WERI-Rb-1 (cell line): ENCODE measurements around the gene TMTC1.

Source experiments
- DNase-seq: peaks from one replicate; pipeline ENCODE4 v3.0.0-alpha.2; 2020
- H3K27ac ChIP-seq: fragments of 250-450 bp; sonication (Bioruptor Pico); 2 replicates; pipeline ENCODE4 v1.5.1; 2020; ENCODE audit warnings: mild to moderate bottlenecking, moderate library complexity
- H3K27me3 ChIP-seq: fragments of 250-450 bp; sonication (Bioruptor Pico); 2 replicates; pipeline ENCODE4 v1.5.1; 2021; ENCODE audit warnings: mild to moderate bottlenecking, low read depth, moderate library complexity; ENCODE audit not compliant: insufficient read depth, severe bottlenecking
- H3K36me3 ChIP-seq: fragments of 250-450 bp; sonication (Bioruptor Pico); 2 replicates; pipeline ENCODE4 v1.5.1; 2020; ENCODE audit warnings: mild to moderate bottlenecking, moderate library complexity
- H3K4me3 ChIP-seq: 2 replicates; pipeline ENCODE4 v1.5.1; 2011; ENCODE audit warnings: low read depth, mild to moderate bottlenecking, control low read depth, low read length
- H3K9me3 ChIP-seq: fragments of 250-450 bp; sonication (Bioruptor Pico); 2 replicates; pipeline ENCODE4 v1.5.1; 2021; ENCODE audit warnings: mild to moderate bottlenecking, moderate library complexity; ENCODE audit not compliant: severe bottlenecking
- CTCF ChIP-seq: IDR thresholded peaks from 2 replicates; pipeline ENCODE4 v1.5.1; 2011; ENCODE audit warnings: low read depth, mild to moderate bottlenecking, control low read depth, inconsistent platforms, low read length

TMTC1 gene

GRCh38 chr12:29671742-29672141 is 112.0 kb downstream of the TMTC1 start:
- H3K4me3 ChIP-seq: no peak overlapping the region
- TF ChIP-seq CTCF: no peak
- no peaks in the 10 kb centered on the region for H3K9me3 ChIP-seq
- no peaks in the 10 kb centered on the region for H3K36me3 ChIP-seq
- DNase-seq: no peak
- H3K27ac ChIP-seq: no peak overlapping the region
- no peaks in the 10 kb centered on the region for H3K27me3 ChIP-seq

GRCh38 chr12:29667011-29667410 is 116.7 kb downstream of the TMTC1 start:
- Histone ChIP-seq H3K27ac (no peak overlapping the region), H3K36me3 (no peaks in the 10 kb centered on the region), H3K4me3 (no peak overlapping the region), H3K9me3 (no peaks in the 10 kb centered on the region), H3K27me3 (no peaks in the 10 kb centered on the region)
- no peak for TF ChIP-seq CTCF
- DNase-seq: no peak

GRCh38 chr12:29665107-29665506 is 118.6 kb downstream of the TMTC1 start:
- Histone ChIP-seq H3K27ac (no peak overlapping the region), H3K36me3 (no peaks in the 10 kb centered on the region), H3K4me3 (no peak overlapping the region), H3K9me3 (no peaks in the 10 kb centered on the region), H3K27me3 (no peaks in the 10 kb centered on the region)
- DNase-seq: no peak
- no peak for TF ChIP-seq CTCF

GRCh38 chr12:29662734-29663323 is 120.9 kb downstream of the TMTC1 start:
- DNase-seq: no peak

GRCh38 chr12:29660847-29661246 is 122.9 kb downstream of the TMTC1 start:
- no peaks in the 10 kb centered on the region for H3K9me3 ChIP-seq
- H3K36me3 ChIP-seq: no peaks in the 10 kb centered on the region
- H3K4me3 ChIP-seq: no peak overlapping the region
- H3K27me3 ChIP-seq: no peaks in the 10 kb centered on the region
- DNase-seq: no peak
- H3K27ac ChIP-seq: no peak overlapping the region
- TF ChIP-seq CTCF: no peak

More at GRCh38 chr12:29662734-29663323, 120.9 kb downstream of the TMTC1 start:
- Histone ChIP-seq H3K27ac (no peak overlapping the region), H3K4me3 (no peak overlapping the region), H3K27me3 (no peaks in the 10 kb centered on the region), H3K36me3 (no peaks in the 10 kb centered on the region), H3K9me3 (no peaks in the 10 kb centered on the region)
- TF ChIP-seq CTCF: no peak

- TF ChIP-seq CTCF: no peak
- H3K27ac ChIP-seq: no peak overlapping the region
- no peaks in the 10 kb centered on the region for H3K27me3 ChIP-seq
- no peak for DNase-seq
- H3K36me3 ChIP-seq: no peaks in the 10 kb centered on the region
- no peak overlapping the region for H3K4me3 ChIP-seq
- H3K9me3 ChIP-seq: no peaks in the 10 kb centered on the region
Observed at GRCh38 chr12:29656762-29657538, 126.8 kb downstream of the TMTC1 start.
